ENCODE measurements around the gene MRPL43.

The MRPL43 gene

DNA sequence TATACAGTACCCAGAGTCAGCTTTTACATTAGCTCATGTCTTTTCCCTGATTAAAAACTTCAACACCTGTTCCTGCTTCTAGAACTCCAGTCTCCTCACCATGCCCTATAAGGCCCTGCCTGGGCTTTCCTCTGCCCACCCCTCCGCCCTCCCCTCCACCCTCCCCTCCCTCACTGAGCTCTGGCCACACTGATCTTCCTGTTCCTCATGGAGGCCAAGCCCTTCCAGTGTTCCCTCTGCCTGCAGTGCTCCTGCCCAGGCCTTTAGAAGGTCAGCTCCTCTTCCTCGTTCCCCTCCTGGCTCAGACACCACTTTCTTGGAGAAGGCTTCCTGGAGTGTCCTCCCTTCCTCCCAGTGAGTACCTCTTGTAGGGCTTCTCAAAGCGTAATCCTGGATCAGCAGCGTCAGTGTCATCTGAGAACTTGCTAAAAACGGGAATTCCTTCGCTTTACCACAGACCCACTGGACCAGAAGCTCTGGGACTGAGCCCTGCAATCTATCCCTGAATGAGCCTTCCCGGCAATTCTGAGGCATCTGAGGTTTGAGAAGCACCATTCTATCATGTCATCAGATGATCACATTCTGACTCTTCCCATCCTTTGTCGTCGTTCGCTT, 39.9 kb upstream of the MRPL43 start:
- Mint-ChIP-seq H3K36me3 (ENCODE audit: low read depth) (no peaks in the 10 kb centered on the region), H3K9me3 (no peaks in the 10 kb centered on the region), H3K4me3 (no peak overlapping the region), H3K27ac (no peak overlapping the region), H3K27me3 (ENCODE audit: low read depth) (peaks cover 17% of the 10 kb centered on the region), H3K4me1 (ENCODE audit: low read depth) (peaks cover 2% of the 10 kb centered on the region)

DNA sequence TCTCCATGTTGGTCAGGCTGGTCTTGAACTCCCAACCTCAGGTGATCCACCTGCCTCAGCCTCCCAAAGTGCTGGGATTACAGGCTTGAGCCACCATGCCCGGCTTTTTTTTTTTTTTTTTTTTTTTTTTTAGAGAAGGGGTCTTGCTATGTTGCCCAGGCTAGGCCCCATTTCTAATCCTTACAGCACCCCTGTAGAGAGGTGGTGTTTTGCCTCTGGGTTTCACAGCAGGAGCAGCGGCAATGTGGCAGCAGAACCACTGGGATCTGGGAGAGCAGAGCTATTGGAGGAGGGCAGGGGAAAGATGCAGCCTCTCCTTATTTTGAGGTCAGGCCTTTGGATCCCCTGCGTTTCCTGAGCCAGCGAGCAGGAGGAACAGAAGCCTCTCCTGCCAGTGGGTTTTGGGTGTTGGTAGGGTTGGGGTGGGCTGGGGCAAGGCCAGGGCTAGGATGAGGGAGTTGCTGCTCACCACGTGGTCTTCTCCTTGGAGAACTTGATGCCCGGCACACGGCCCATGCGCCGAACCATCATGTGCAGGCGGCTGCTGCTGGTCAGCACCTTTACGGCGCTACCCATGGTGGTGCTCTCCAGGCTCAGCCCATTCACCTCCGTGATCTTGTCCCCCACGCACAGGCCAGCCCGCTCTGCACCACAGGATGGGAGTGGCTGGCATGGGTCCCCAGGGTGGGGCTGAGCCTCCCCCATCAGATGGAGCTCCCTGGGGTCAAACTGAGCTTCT, 35.8 kb upstream of the MRPL43 start:
- Mint-ChIP-seq H3K4me3 (no peak overlapping the region), H3K27ac (no peak overlapping the region), H3K4me1 (ENCODE audit: low read depth) (peaks cover 1% of the 10 kb centered on the region), H3K27me3 (ENCODE audit: low read depth) (peaks cover 28% of the 10 kb centered on the region), H3K36me3 (ENCODE audit: low read depth) (no peaks in the 10 kb centered on the region), H3K9me3 (no peaks in the 10 kb centered on the region)

GRCh38 chr10:101021692-101022251, 34.5 kb upstream of the MRPL43 start:
- Mint-ChIP-seq H3K27me3 (ENCODE audit: low read depth) (peaks cover 30% of the 10 kb centered on the region), H3K4me3 (no peak overlapping the region), H3K36me3 (ENCODE audit: low read depth) (no peaks in the 10 kb centered on the region), H3K9me3 (no peaks in the 10 kb centered on the region), H3K27ac (no peak overlapping the region), H3K4me1 (ENCODE audit: low read depth) (peaks cover 1% of the 10 kb centered on the region)

DNA sequence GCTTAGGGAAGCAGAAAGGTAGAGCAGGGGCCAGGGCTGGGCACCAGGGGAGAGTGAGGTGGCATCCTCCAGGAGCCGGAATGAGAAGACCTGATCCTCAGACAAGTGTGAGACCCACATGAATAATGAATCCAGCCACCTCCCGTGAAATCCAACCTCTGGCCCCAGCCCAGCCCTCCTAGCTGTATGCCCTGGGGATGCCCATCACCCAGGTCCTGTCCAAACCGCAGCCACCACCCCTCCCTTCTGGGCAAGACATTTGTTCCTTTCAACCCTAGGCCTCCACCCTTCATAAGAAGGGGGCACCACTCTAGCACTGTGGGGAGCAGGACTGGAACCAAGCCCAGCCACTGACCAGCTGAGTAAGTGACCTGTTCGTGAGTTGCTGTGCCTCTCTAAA, 33.9 kb upstream of the MRPL43 start:
- Mint-ChIP-seq H3K4me3 (no peak overlapping the region), H3K27me3 (ENCODE audit: low read depth) (peaks cover 35% of the 10 kb centered on the region), H3K27ac (no peak overlapping the region), H3K36me3 (ENCODE audit: low read depth) (no peaks in the 10 kb centered on the region), H3K9me3 (no peaks in the 10 kb centered on the region), H3K4me1 (ENCODE audit: low read depth) (peaks cover 1% of the 10 kb centered on the region)

DNA sequence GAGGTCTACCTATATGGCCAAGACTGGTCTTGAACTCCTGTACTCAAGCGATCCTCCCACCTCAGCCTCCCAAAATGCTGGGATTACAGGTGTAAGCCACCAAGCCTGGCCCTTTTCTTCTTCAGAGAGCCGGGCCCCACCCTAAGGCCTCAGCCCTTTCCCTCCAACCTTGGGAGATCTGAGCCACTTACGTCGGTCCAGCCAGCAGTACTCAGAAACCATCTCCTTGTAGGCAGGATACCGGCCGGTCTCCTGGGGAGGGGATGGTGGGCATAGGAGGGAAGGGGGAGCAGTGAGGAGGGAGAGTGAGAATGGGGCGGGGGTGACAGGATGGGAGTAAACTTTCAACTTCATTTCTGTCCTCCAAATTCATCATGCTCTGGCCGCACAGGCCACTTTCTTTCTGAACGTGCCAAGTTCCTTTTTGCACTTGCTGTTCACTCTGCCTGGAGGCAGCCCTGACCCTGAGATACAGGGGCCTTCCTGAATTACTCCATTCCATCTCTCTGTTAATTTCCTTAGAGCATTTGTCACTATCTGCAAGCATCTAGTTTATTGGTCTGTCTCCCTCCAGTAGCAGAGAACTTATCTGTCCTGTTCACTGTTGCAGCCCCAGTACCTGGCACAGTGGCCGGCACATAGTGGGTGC, 33.3 kb upstream of the MRPL43 start:
- no peak overlapping the region for H3K4me3 Mint-ChIP-seq
- H3K4me1 Mint-ChIP-seq (ENCODE audit: low read depth) = peaks cover 1% of the 10 kb centered on the region
- H3K9me3 Mint-ChIP-seq = no peaks in the 10 kb centered on the region
- H3K27ac Mint-ChIP-seq = no peak overlapping the region
- H3K36me3 Mint-ChIP-seq (ENCODE audit: low read depth) = no peaks in the 10 kb centered on the region
- peaks cover 38% of the 10 kb centered on the region for H3K27me3 Mint-ChIP-seq (ENCODE audit: low read depth)

DNA sequence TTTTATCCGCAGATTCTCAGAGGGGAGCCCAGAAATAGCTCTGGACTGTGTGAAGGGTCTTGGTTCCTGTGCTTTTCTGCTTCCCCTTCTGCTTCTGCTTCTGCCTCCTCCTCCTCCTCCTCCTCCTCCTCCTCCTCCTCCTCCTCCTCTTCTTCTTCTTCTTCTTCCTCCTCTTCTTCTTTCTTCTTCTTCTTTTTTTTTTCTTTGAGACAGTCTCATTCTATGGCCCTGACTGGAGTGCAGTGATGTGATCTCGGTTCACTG, 32.1 kb upstream of the MRPL43 start:
- Mint-ChIP-seq H3K4me1 (ENCODE audit: low read depth) (peaks cover 1% of the 10 kb centered on the region), H3K9me3 (no peaks in the 10 kb centered on the region), H3K4me3 (no peak overlapping the region), H3K36me3 (ENCODE audit: low read depth) (no peaks in the 10 kb centered on the region), H3K27me3 (ENCODE audit: low read depth) (peaks cover 48% of the 10 kb centered on the region), H3K27ac (no peak overlapping the region)

DNA sequence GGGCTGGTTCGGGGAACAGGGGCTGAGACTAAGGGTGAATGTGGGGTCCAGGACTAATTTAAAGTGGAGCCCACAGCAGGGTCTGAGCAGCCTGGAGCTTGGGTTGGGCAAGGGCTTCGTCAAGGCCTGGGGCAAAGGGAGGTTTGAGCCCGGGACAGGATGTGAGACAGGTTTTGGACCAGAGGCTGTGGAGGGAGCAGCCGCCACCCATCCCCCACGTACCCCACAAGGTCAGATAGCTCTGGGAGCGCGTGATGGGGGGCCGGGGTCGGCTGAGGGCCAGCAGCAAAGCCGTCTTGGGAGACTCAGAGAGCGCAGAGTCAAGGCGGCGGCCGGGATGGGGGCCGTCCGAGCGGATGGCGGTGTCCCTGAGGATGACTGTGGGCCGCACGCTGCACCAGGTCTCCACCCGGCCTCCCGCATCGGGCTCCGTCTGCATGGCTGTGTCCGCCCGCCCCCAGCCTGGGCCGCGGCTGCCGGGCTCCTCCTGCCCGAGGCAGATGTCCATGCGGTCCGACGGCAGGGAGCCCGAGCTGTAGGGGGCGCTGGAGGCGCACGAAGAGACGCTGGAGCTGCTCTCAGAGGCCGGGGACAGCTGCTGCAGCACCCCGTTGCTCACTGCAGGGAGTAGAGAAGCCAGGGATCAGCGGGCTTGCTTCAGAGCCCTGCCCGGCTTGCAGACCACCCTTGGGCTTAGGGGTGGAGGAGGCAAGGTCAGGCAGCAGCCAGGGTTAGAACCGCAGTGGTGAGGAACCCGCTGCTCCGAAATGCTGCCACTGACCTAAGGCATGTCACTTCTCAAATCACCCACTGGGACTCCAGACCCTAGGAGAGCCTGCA, 31.5 kb upstream of the MRPL43 start:
- Mint-ChIP-seq H3K27me3 (ENCODE audit: low read depth) (peaks cover 51% of the 10 kb centered on the region), H3K9me3 (no peaks in the 10 kb centered on the region), H3K36me3 (ENCODE audit: low read depth) (no peaks in the 10 kb centered on the region), H3K27ac (no peak overlapping the region), H3K4me1 (ENCODE audit: low read depth) (peaks cover 4% of the 10 kb centered on the region), H3K4me3 (no peak overlapping the region)

GRCh38 chr10:101018118-101018599, 30.9 kb upstream of the MRPL43 start:
- peaks cover 51% of the 10 kb centered on the region for H3K27me3 Mint-ChIP-seq (ENCODE audit: low read depth)
- no peak overlapping the region for H3K4me3 Mint-ChIP-seq
- no peaks in the 10 kb centered on the region for H3K9me3 Mint-ChIP-seq
- H3K27ac Mint-ChIP-seq = no peak overlapping the region
- H3K4me1 Mint-ChIP-seq (ENCODE audit: low read depth) = peaks cover 6% of the 10 kb centered on the region
- no peaks in the 10 kb centered on the region for H3K36me3 Mint-ChIP-seq (ENCODE audit: low read depth)

- H3K36me3 Mint-ChIP-seq (ENCODE audit: low read depth) = no peaks in the 10 kb centered on the region
- H3K27ac Mint-ChIP-seq = no peak overlapping the region
- no peak overlapping the region for H3K4me3 Mint-ChIP-seq
- H3K4me1 Mint-ChIP-seq (ENCODE audit: low read depth) = peaks cover 11% of the 10 kb centered on the region
- H3K27me3 Mint-ChIP-seq (ENCODE audit: low read depth) = peaks cover 51% of the 10 kb centered on the region
- no peaks in the 10 kb centered on the region for H3K9me3 Mint-ChIP-seq
Observed at GRCh38 chr10:101016814-101017213, 29.5 kb upstream of the MRPL43 start.

- peaks cover 11% of the 10 kb centered on the region for H3K4me1 Mint-ChIP-seq (ENCODE audit: low read depth)
- no peak overlapping the region for H3K4me3 Mint-ChIP-seq
- no peaks in the 10 kb centered on the region for H3K36me3 Mint-ChIP-seq (ENCODE audit: low read depth)
- no peak overlapping the region for H3K27ac Mint-ChIP-seq
- H3K9me3 Mint-ChIP-seq = no peaks in the 10 kb centered on the region
- H3K27me3 Mint-ChIP-seq (ENCODE audit: low read depth) = peaks cover 46% of the 10 kb centered on the region
Observed at GRCh38 chr10:101015582-101015973, 28.3 kb upstream of the MRPL43 start.

GRCh38 chr10:101014966-101015581, 27.8 kb upstream of the MRPL43 start:
- H3K36me3 Mint-ChIP-seq (ENCODE audit: low read depth) = no peaks in the 10 kb centered on the region
- H3K27me3 Mint-ChIP-seq (ENCODE audit: low read depth) = peaks cover 43% of the 10 kb centered on the region
- H3K9me3 Mint-ChIP-seq = no peaks in the 10 kb centered on the region
- H3K4me1 Mint-ChIP-seq (ENCODE audit: low read depth) = peaks cover 11% of the 10 kb centered on the region
- H3K4me3 Mint-ChIP-seq = no peak overlapping the region
- H3K27ac Mint-ChIP-seq = no peak overlapping the region

- Mint-ChIP-seq H3K27ac (no peak overlapping the region), H3K27me3 (ENCODE audit: low read depth) (peaks cover 40% of the 10 kb centered on the region), H3K9me3 (no peaks in the 10 kb centered on the region), H3K36me3 (ENCODE audit: low read depth) (no peaks in the 10 kb centered on the region), H3K4me1 (ENCODE audit: low read depth) (peaks cover 9% of the 10 kb centered on the region), H3K4me3 (no peak overlapping the region)
Observed at GRCh38 chr10:101014230-101014884, 27.1 kb upstream of the MRPL43 start.

DNA sequence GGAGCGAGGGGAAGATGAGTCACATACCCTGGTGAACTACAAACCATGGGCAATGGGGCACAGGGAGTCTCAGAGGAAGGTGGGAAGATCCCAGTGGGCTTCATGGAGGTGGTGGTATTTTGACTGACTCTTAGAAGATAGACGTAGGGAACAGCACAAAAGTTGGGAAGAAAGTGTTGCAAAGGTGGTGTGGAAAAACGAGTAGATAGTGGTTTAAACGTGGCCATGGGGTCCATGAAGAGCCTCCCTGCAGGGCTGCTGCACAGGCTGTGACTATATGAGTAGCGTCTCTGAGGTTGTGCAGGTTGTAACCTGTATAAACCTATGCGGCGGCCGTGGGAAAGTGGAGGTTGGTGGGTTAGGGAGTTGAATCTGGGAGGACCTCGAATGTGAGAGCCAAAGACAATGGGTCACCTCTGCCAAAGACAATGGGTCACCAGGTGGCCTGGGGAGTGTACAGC, 26.1 kb upstream of the MRPL43 start:
- Mint-ChIP-seq H3K9me3 (no peaks in the 10 kb centered on the region), H3K4me1 (ENCODE audit: low read depth) (peaks cover 9% of the 10 kb centered on the region), H3K27me3 (ENCODE audit: low read depth) (peaks cover 35% of the 10 kb centered on the region), H3K27ac (no peak overlapping the region), H3K4me3 (no peak overlapping the region), H3K36me3 (ENCODE audit: low read depth) (no peaks in the 10 kb centered on the region)

Measured in T-helper 1 cell treated with Interleukin-12 subunit alpha and Interleukin-12 subunit beta and Interleukin-4 antibody, amounts not matched to agents 30 μg/mL and 1 μg/mL, for 36 hours (primary cell).